PC-3 (cell line): ENCODE data around the gene SENP5. TPM values are rescaled to one million over a fixed set of nuclear protein-coding genes. Genes with fewer than 3 reads are reported as not detected.
A peak's percentile ranks its signal among the peaks of the same experiment; 100 is the strongest.
"Not testable (repeated sequence)": the region's sequence is repeated elsewhere in the genome, so short reads cannot be mapped to it uniquely, and the experiment has no call there.

Source experiments
- ATAC-seq: fragments of 200-7000 bp; cut with Tn5 transposase; 2 replicates; pipeline ENCODE4 v1.9.1; 2020; ENCODE audit warnings: mild to moderate bottlenecking, moderate library complexity
- BruUV-seq: library from RNA; stranded (reverse); fragments of 400-500 nt; replicated peaks from 2 replicates; lab custom pipeline; 2021; lab: Mats Ljungman, UMichigan
- CTCF ChIA-PET: fragments of 300-600 bp; sonication (Branson Sonifier 250); formaldehyde crosslinking; loops from one replicate; lab custom pipeline; 2022; ENCODE audit warnings: antibody characterized with exemption; lab: Charles Lee
- POLR2A ChIA-PET: fragments of 300-600 bp; sonication (Branson Sonifier 250); formaldehyde crosslinking; loops from one replicate; lab custom pipeline; 2022; ENCODE audit warnings: antibody characterized with exemption; ENCODE audit not compliant: unreplicated experiment; lab: Charles Lee
- DNase-seq: peaks from one replicate; pipeline ENCODE4 v3.0.0-alpha.2; 2015
- H2AFZ ChIP-seq: fragments of 300-600 bp; sonication (generic); 2 replicates; pipeline ENCODE4 v1.6.0; 2016; ENCODE audit warnings: antibody characterized with exemption, low read length
- H3F3A ChIP-seq: fragments of 300-600 bp; sonication (generic); one replicate; pipeline ENCODE4 v1.6.0; 2017; ENCODE audit warnings: antibody characterized with exemption, low read length, control low read depth, mild to moderate bottlenecking; ENCODE audit not compliant: unreplicated experiment
- H3K27ac ChIP-seq: fragments of 300-600 bp; sonication (generic); 2 replicates; pipeline ENCODE4 v1.5.1; 2016; ENCODE audit warnings: mild to moderate bottlenecking, low read length
- H3K27me3 ChIP-seq: fragments of 300-600 bp; sonication (generic); 2 replicates; pipeline ENCODE4 v1.6.1; 2016; ENCODE audit warnings: low read length, mixed read lengths
- H3K36me3 ChIP-seq: fragments of 300-600 bp; sonication (generic); 2 replicates; pipeline ENCODE4 v1.6.1; 2016; ENCODE audit warnings: low read depth, mixed run types, low read length, mixed read lengths
- H3K4me1 ChIP-seq: fragments of 300-600 bp; sonication (generic); 2 replicates; pipeline ENCODE4 v1.5.1; 2016; ENCODE audit warnings: low read length; ENCODE audit not compliant: insufficient read depth
- H3K4me2 ChIP-seq: fragments of 300-600 bp; sonication (generic); 2 replicates; pipeline ENCODE4 v1.6.0; 2016; ENCODE audit warnings: low read length
- H3K4me3 ChIP-seq: fragments of 300-600 bp; sonication (generic); 2 replicates; pipeline ENCODE4 v1.5.1; 2016; ENCODE audit warnings: mild to moderate bottlenecking, low read length, mixed read lengths
- H3K79me2 ChIP-seq: fragments of 300-600 bp; sonication (generic); 2 replicates; pipeline ENCODE4 v1.6.1; 2017; ENCODE audit warnings: low read length, mixed read lengths
- H3K9ac ChIP-seq: fragments of 300-600 bp; sonication (generic); 2 replicates; pipeline ENCODE4 v1.6.0; 2016; ENCODE audit warnings: mild to moderate bottlenecking, low read length
- H3K9me2 ChIP-seq: fragments of 300-600 bp; sonication (generic); replicated peaks from 2 replicates; pipeline ENCODE4 v1.6.1; 2016; ENCODE audit warnings: mixed run types, low read length, mixed read lengths
- H3K9me3 ChIP-seq: fragments of 300-600 bp; sonication (generic); 2 replicates; pipeline ENCODE4 v1.6.1; 2016; ENCODE audit warnings: low read length, mixed read lengths
- H4K20me1 ChIP-seq: fragments of 300-600 bp; sonication (generic); 2 replicates; pipeline ENCODE4 v1.6.1; 2016; ENCODE audit warnings: low read length, mixed read lengths
- CTCF ChIP-seq: fragments of 300-600 bp; sonication (generic); conservative IDR thresholded peaks from 2 replicates; pipeline ENCODE4 v1.5.1; 2017; ENCODE audit warnings: antibody characterized with exemption, low read depth, mild to moderate bottlenecking, low read length
- EZH2 ChIP-seq: fragments of 300-600 bp; sonication (generic); IDR thresholded peaks from one replicate; pipeline ENCODE4 v1.6.1; 2017; ENCODE audit warnings: antibody characterized with exemption, mild to moderate bottlenecking, low read length; ENCODE audit not compliant: unreplicated experiment
- EZH2phosphoT487 ChIP-seq: fragments of 300-600 bp; sonication (generic); IDR thresholded peaks from 2 replicates; pipeline ENCODE4 v1.6.1; 2018; ENCODE audit warnings: mild to moderate bottlenecking, antibody characterized with exemption, low read length, borderline replicate concordance
- intact Hi-C: fragments of 100-400 bp; cut with micrococcal nuclease; formaldehyde crosslinking; loops from 2 replicates; pipeline ENCODE4 v1.9.0; 2023
- total RNA-seq: library from RNA; depleted of rRNA; stranded (reverse); fragments of >200 nt; gene quantifications from 2 replicates; pipeline ENCODE4 v1.2.3, GENCODE V29; 2014

The SENP5 gene
- total RNA-seq, 1 experiment from 2014 or later = 34.2 TPM

DNA sequence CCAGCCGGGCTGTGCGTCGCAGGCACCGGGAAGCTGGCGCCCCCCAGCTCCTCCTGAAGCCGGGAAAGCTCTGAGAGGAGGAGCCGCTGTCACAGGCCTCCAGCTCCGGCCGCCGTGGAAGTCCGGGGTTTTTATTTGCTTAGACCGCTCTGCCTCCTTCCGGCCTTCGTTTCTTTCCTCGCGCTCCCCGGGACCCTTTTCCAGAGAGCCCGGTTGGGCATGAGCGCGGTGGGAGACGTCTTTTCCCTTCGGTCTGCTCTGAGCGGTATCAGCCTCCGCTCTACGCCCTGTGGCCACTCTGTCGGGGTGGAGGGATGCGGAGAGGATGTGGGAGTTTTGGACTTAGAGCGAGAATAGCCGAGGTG is 559 bp downstream of the SENP5 start:
- TF ChIP-seq CTCF (no peak; the same call in 1 of the 2 replicates), EZH2phosphoT487 (no peak), EZH2 (no peak)
- ATAC-seq (peak; percentile 45), DNase-seq (peak; percentile 10)
- H3F3A ChIP-seq = no peaks in the 10 kb centered on the region
- intact Hi-C loops = no loop called here
- H2AFZ ChIP-seq = peak overlapping the region; percentile 89
- no TSS peak for BruUV-seq
- no peaks in the 10 kb centered on the region for H3K9me3 ChIP-seq
- peaks cover 29% of the 10 kb centered on the region for H4K20me1 ChIP-seq
- peaks cover 4% of the 10 kb centered on the region; the same call in 1 of the 2 replicates for H3K36me3 ChIP-seq
- ChIA-PET POLR2A (interaction anchor here (0.5 to 1.2 kb wide), 2 partner anchors 156 to 299 kb away, joined by 3 to 13 read pairs; partner anchors contain the start of genes CEP19 and PIGX), CTCF (interaction anchor here (0.6 kb wide), 2 partner anchors 95 to 184 kb away, joined by 3 to 4 read pairs; no protein-coding TSS in a partner anchor)
- H3K27me3 ChIP-seq = no peaks in the 10 kb centered on the region
- H3K4me3 ChIP-seq = peak overlapping the region; percentile 97
- H3K4me2 ChIP-seq = peak overlapping the region; percentile 89
- peak overlapping the region; percentile 93 for H3K9ac ChIP-seq
- no peaks in the 10 kb centered on the region for H3K9me2 ChIP-seq
- no peak overlapping the region for H3K27ac ChIP-seq
- peaks cover 56% of the 10 kb centered on the region for H3K79me2 ChIP-seq
- peaks cover 10% of the 10 kb centered on the region for H3K4me1 ChIP-seq

GRCh38 chr3:196872316-196872715 is 4.6 kb downstream of the SENP5 start:
- no peaks in the 10 kb centered on the region for H3K9me2 ChIP-seq
- H3K79me2 ChIP-seq = peaks cover 95% of the 10 kb centered on the region
- H3K4me2 ChIP-seq = no peak overlapping the region
- no peak overlapping the region for H2AFZ ChIP-seq
- DNase-seq (no peak), ATAC-seq (no peak)
- H4K20me1 ChIP-seq = peaks cover 37% of the 10 kb centered on the region
- ChIA-PET POLR2A (no interaction called here), CTCF (no interaction called here)
- no peaks in the 10 kb centered on the region for H3F3A ChIP-seq
- no peak overlapping the region for H3K27ac ChIP-seq
- H3K4me3 ChIP-seq = no peak overlapping the region
- BruUV-seq = no TSS peak
- peaks cover 7% of the 10 kb centered on the region for H3K4me1 ChIP-seq
- no peak overlapping the region for H3K9ac ChIP-seq
- TF ChIP-seq EZH2phosphoT487 (no peak), EZH2 (no peak), CTCF (no peak)
- H3K27me3 ChIP-seq = no peaks in the 10 kb centered on the region
- intact Hi-C loops = no loop called here
- H3K9me3 ChIP-seq = no peaks in the 10 kb centered on the region
- peaks cover 4% of the 10 kb centered on the region; the same call in 1 of the 2 replicates for H3K36me3 ChIP-seq

- H3K27me3 ChIP-seq, H3K36me3 ChIP-seq, POLR2A ChIA-PET, BruUV-seq, H3K9ac ChIP-seq, ATAC-seq, H3K9me2 ChIP-seq, intact Hi-C loops, DNase-seq, H3K4me1 ChIP-seq, H3K4me2 ChIP-seq, H3F3A ChIP-seq, H3K27ac ChIP-seq, H3K9me3 ChIP-seq, H2AFZ ChIP-seq, H3K4me3 ChIP-seq: not testable (repeated sequence)
- CTCF ChIA-PET = interaction anchor here (0.6 kb wide), 1 partner anchor 95 kb away, joined by 3 read pairs; no protein-coding TSS in a partner anchor
- peaks cover 47% of the 10 kb centered on the region for H4K20me1 ChIP-seq
- peaks cover 99% of the 10 kb centered on the region for H3K79me2 ChIP-seq
Measured at GRCh38 chr3:196874511-196875094, 6.9 kb downstream of the SENP5 start.
